Inferior parietal cortex (tissue), 1 donor: ENCODE results near the gene OR1G1.
"Not testable (repeated sequence)": the region's sequence is repeated elsewhere in the genome, so short reads cannot be mapped to it uniquely, and the experiment has no call there.

Experiments
- DNase-seq: peaks from one replicate; pipeline ENCODE4 v3.0.0-alpha.2; 2016; ENCODE audit errors: extremely low spot score

OR1G1 gene

GRCh38 chr17:3127451-3127850 lies at the start of gene OR1G1:
OR1G1 (minus strand) TSS chr17:3127551; CDS start chr17:3127551, 0 bp downstream.
- no peak for DNase-seq

GRCh38 chr17:3167574-3167973 lies 40.2 kb upstream of the OR1G1 start:
- DNase-seq = no peak

- DNase-seq = no peak
Measured at GRCh38 chr17:3157218-3157617, 29.9 kb upstream of the OR1G1 start.

- DNase-seq = not testable (repeated sequence)
Measured at GRCh38 chr17:3137494-3137893, 10.1 kb upstream of the OR1G1 start.

GRCh38 chr17:3104322-3104721 lies 23.0 kb downstream of the OR1G1 start, which contains the start of gene OR1D2:
OR1D2 (minus strand) TSS chr17:3104422; CDS start chr17:3092996, 11,426 bp downstream.
- no peak for DNase-seq
